Left colon (tissue), 2 donors: Measurements from ENCODE around the gene MAT2B. TPM values are rescaled to one million over a fixed set of nuclear protein-coding genes. Genes with fewer than 3 reads are reported as not detected.

Source experiments
- ATAC-seq: fragments of 200-7000 bp; cut with Tn5 transposase; one replicate; pipeline ENCODE4 v1.9.1; 2020; ENCODE audit warnings: mild to moderate bottlenecking, moderate library complexity
- DNase-seq, 2 donors: peaks; one replicate each; pipeline ENCODE4 v3.0.0-alpha.2; 2020
- intact Hi-C, 2 donors: fragments of 100-400 bp; cut with DNase I in 1 of 2; cut with micrococcal nuclease in 1 of 2; formaldehyde crosslinking; loops; one replicate each; pipeline versions ENCODE4 v1.11.2 to v1.14.0; 2022; cut with DNase I, micrococcal nuclease
- long read RNA-seq: library from polyadenylated mRNA; unstranded; transcript quantifications from one replicate; pipeline ENCODE4 v2.0.0, GENCODE V29; 2021
- total RNA-seq, 2 donors: library from RNA; stranded (reverse); fragmentation: NEBNext Ultra II Directional; extraction: Animal tissue kit (Norgen Biotek cat#: 25700); gene quantifications; one replicate each; pipeline ENCODE4 v1.2.1, GENCODE V29; 2021
- donor health status: DM: no; HTN: no; CAD: no.
- donor health status: DM: yes; HTN: yes; CAD: no.

MAT2B gene
- 10 to 100 TPM; 63.3 to 69.9 TPM for total RNA-seq
- long read RNA-seq, transcript MAT2B-201 (7 exons, 2,226 nt): minor isoform, 22 of 244 reads
- long read RNA-seq, transcript MAT2B-202 (7 exons, 2,103 nt): major isoform, 208 of 244 reads
- long read RNA-seq, partial matches to known transcripts: 6 of 244 reads
- long read RNA-seq, other reads (novel, unspliced or antisense): 8 of 244 reads

DNA sequence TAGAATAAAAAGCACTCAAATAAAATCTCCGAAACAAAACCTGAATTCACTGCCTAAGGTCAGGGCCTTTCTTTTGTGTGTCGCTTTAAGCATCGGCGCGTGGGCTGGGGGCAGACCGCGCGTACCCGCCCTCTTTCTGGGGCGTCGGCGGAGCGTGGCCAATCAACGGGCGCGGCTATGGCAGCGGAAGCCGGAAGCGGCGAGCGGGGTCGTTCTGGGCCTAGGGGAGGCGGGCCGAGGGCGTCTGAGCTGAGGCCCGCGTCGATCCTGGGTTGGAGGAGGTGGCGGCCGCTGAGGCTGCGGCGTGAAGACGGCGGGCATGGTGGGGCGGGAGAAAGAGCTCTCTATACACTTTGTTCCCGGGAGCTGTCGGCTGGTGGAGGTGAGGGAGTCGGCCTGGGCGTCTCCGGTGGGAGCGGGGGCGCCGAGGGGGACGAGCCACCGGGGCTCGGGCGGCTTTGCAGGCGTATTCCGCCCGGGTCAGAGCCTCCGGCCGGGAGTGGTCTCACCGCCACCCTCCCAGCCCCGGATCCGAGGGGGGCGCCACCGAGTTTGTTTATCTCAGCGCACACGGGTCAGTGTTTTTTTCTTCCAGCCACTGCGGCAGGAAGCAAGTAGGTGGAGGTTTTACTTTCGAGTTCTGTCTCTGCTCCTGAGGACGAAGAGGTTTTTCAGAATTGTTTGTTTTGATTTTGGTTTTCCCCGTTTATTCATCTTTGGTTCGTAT, at the start of gene MAT2B:
Gene MAT2B, plus strand, starts transcription at position 252 of the 727 bp plus-strand sequence. Its CDS starts 68 bp downstream, at position 320.
- intact Hi-C loops: no loop called here
- DNase-seq (peak; percentile 96 to 97), ATAC-seq (peak; percentile 90)

GRCh38 chr5:163456029-163456589, 49.3 kb upstream of the MAT2B start:
- intact Hi-C loops: no loop called here
- ATAC-seq (no peak), DNase-seq (no peak)

GRCh38 chr5:163456840-163457239, 48.6 kb upstream of the MAT2B start:
- ATAC-seq (no peak), DNase-seq (no peak)
- intact Hi-C loops: no loop called here

DNA sequence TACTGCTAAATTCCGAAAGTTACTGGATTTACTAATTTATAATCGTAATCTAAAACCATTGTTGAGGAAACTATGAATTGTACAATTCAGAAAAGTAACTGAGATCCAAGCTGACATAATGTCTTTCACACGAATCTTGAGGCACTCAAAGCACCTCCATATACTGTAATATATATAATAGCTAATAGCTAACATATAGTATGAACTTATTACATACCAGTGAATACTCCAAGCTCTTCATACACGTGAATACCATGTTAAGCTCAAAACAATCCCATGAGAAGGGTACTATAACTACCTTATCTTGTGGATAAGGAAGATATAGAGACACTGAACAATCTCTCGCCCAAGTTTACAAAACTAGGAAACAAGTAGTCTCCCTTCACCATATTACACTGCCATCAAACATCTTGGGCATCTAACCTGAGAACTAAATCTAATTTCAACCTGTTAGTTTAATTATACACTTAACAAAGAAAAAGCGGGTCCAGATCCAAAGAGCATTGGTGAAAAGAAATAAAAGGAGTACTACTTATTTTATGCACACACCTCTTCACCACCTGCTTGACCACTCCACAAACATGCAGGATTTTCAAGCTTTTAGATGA, 46.5 kb upstream of the MAT2B start:
- DNase-seq (no peak), ATAC-seq (no peak)
- intact Hi-C loops: no loop called here

- peak; percentile 1 for ATAC-seq
- intact Hi-C loops: no loop called here
These were observed 46.0 kb upstream of the MAT2B start for GRCh38 chr5:163459462-163459818.

DNA sequence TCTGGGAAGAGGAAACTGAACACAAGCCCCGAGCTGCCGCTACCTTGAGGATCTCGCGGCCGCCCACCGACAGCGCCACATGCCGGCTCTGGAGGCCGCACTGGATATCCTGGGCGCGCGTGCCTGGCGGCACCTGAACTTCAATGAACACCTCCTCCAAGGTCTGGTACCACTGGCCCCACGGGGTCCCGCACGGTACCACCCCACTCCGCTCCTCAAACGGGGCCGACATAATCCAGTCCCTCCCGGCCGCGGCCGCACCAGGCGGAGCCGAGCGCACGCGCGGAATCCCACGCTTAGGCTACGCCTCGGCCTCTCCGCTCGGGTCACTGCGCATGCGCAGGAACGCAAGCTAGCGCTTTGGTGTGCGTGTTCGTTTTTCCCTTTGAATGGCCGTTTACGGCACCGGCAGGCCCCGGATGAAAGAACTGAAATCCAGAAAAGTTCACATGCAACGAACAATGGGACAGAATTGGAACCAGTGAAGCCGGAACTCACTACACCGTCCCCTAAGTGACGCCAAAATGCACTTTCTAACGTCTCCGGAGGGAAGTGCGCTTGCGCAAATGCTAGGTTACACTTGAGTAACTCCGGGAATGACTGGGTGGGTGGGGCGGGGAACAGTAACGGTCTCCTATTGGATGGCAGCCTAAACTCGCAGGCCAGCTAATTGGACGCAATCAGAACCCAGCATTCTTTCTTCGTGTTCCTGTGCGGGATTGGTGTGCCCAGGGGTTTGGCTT, 45.4 kb upstream of the MAT2B start, which contains the start of gene NUDCD2:
Gene NUDCD2, minus strand, starts transcription at position 284 of the 743 bp plus-strand sequence. Its CDS starts 52 bp downstream, at position 232.
- intact Hi-C loops: loop anchor here in 1 of 2 donors (2.0 kb wide), 1 partner anchor 43 kb away; no protein-coding TSS in a partner anchor
- peak; percentile 97 to 98 for DNase-seq
- ATAC-seq: peak; percentile 87

More at GRCh38 chr5:163459462-163459818, 46.0 kb upstream of the MAT2B start:
- DNase-seq: no peak

- intact Hi-C loops: loop anchor here in 1 of 2 donors (2.0 kb wide), 1 partner anchor 42 kb away; no protein-coding TSS in a partner anchor
- no peak for DNase-seq
- ATAC-seq: no peak
These were observed 44.8 kb upstream of the MAT2B start, which contains the start of gene HMMR for GRCh38 chr5:163460562-163461171. Gene HMMR (plus strand): TSS chr5:163460632. CDS start chr5:163460693, 61 bp downstream.

- intact Hi-C loops: no loop called here
- ATAC-seq (no peak), DNase-seq (no peak)
These were observed 42.4 kb upstream of the MAT2B start for GRCh38 chr5:163463063-163463435.

GRCh38 chr5:163467682-163468081, 37.7 kb upstream of the MAT2B start:
- DNase-seq (no peak), ATAC-seq (no peak)
- intact Hi-C loops: no loop called here

- DNase-seq: no peak
- peak; percentile 75 for ATAC-seq
- intact Hi-C loops: no loop called here
These were observed 31.7 kb upstream of the MAT2B start for GRCh38 chr5:163473635-163474243.

GRCh38 chr5:163475411-163475810, 30.0 kb upstream of the MAT2B start:
- ATAC-seq: no peak
- intact Hi-C loops: no loop called here

GRCh38 chr5:163478126-163478981, 27.1 kb upstream of the MAT2B start:
- intact Hi-C loops: no loop called here
- ATAC-seq: no peak
- no peak for DNase-seq

More at GRCh38 chr5:163475411-163475810, 30.0 kb upstream of the MAT2B start:
- DNase-seq: no peak

DNA sequence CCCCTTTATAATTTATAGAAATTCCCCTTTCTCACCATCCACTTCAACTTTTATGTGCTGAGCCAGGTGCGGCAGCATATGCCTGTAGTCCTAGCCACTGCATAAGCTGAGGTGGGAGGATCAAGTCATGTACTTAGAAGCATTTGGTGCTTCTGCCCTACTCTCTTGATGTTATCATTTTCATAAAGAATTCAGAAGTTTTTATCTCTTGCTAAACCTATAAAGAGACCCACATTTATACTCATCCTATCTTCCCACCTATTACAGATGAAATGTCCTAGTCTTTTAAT, 26.5 kb upstream of the MAT2B start:
- ATAC-seq: no peak
- intact Hi-C loops: no loop called here
- no peak for DNase-seq

DNA sequence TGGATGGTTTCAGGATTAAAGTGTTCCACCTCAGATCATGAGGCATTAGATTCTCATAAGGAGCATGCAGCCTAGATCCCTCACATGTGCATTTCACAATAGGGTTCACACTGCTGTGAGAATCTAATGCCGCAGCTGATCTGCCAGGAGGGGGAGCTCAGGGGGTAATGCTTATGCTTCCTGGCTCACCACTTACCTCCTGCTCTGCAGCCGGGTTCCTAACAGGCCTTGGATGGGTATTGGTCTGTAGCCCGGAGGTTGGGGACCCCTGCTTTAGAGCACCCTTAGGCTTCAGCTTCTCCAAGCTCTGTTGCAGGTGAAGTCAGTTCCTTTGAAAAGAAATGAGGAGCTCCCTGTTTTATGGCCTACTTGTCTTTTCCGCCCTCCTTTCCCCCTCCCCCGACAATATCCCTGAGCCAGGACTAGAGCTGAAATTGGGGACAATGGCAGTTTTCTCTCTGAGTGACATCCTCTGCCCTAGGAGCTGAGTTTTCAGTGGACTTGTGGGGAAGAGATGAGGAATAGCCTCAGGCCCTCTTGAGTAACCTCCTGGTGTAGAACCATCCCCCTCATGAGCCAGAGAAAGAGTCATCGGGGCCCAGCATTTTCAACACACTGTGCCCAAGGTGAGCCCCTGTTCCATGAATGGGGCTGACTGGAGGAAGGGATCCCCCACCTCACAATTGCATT, 16.2 kb upstream of the MAT2B start:
- ATAC-seq: no peak
- intact Hi-C loops: no loop called here
- no peak for DNase-seq

DNA sequence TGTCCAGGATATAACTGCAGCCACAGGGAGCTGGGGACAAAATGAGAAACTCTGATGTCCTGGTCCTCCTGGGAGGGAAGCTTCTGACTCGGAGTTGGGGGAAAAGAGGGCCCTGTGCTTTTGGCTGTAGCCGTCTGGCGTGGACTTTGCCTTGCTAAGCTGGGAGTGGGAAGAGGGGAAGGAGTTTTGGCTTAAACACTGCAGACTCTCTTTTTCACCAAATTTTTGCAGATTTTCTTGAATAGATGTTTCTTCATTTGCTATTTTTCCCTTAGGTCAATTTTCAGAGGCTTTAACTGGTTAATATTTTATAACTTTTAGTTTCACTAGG, 15.7 kb upstream of the MAT2B start:
- intact Hi-C loops: no loop called here
- DNase-seq (no peak), ATAC-seq (no peak)

DNA sequence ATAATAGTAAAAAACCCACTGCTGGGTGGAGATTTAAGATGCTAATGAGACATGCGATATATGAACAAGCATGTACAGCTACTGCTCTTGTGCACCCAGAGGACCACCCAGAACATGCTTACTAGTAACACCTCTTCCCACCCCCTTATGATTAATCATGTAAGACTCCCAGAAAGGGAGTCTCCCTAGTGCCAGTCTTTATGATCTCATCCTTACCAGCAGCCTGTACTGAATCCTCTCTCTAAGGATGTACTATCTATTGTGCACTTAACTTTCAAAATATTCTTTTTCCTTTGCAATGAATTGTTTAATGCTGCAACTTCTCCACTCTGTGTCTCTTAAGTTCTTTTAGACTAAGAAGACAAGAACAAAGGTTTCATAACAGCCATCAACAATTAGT, 9.1 kb upstream of the MAT2B start:
- DNase-seq (no peak), ATAC-seq (no peak)
- intact Hi-C loops: no loop called here

- ATAC-seq (no peak), DNase-seq (no peak)
- intact Hi-C loops: no loop called here
These were observed 8.1 kb upstream of the MAT2B start for GRCh38 chr5:163497315-163497714.
